ENCODE data around the gene CAPG.

CAPG gene

DNA sequence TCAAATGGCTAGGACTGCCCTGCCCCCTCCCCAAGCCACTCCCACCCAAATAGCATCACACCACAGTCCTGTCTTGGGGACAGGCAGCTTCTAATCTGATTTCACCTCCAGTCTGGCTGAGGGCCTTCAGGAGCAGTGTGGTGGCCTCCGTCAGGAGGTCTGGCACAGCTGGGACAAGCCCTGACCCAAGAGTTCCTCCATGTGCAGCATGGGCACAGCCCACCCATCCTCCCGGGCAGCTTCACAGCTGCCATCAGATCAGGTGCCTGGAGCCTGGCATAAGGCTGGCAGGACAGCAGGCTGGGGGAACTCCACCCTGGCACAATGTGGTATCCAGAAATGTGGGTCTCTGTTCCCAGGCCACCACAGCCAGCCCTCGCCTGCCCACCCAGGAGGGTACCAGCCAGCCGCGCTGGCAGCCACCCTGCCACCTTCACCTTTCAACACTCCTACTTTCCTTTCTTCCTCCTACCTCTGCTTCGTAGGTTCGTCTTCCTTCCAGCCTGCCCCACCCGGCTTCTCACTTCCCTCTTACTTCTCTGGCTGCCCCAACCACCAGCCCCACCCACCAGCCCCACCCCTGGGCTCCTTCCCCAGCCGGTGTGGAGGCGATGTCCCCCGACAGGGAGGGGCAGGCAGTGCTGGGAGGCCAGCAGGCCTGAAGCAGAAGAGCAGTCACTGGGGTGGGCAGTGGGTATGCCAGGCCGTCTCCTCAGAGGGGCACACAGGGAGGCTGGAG is at the start of gene CAPG (continued):
- no peak for TF ChIP-seq ZNF513 (tag by site-specific recombination; IDR thresholded peaks at IDR 0.05)

DNA sequence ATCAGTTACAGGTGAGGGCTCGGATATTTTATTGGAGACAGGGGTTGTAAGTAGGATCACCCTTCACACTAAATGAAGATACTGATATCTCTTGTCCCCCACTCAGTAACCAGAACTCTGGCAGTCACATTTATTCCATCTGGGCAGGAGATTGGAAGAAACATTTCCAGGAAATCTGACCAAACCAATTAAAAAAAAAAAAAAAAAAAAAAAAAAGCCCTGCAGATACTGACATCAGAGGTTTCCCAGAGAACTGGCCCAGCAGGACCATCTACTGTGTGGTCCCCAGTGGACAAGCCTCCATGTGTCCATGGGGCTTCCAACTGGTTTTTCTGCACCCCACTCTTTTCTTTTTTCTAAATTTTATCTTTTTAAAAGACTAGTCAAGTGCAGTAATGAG is 49.6 kb upstream of the CAPG start:
- no peak overlapping the region for H3K27ac ChIP-seq (ENCODE audit: extremely low read depth, low read depth, low read length)
- CTCF ChIA-PET, result interaction anchor here (1.0 kb wide), 1 partner anchor 77 kb away, joined by 3 read pairs; no protein-coding TSS in a partner anchor
- no peaks in the 10 kb centered on the region for H3K4me1 ChIP-seq (ENCODE audit: control insufficient read depth, insufficient read depth, low read length)
- no peak overlapping the region for H3K4me3 ChIP-seq (ENCODE audit: low read depth, low read length)
- no peak for TF ChIP-seq ZBTB48 (tag by site-specific recombination; IDR thresholded peaks at IDR 0.05)
- TF ChIP-seq ZNF366 (tag by site-specific recombination; conservative IDR thresholded peaks at IDR 0.05), result no peak
- TF ChIP-seq ZNF658 (tag by site-specific recombination; IDR thresholded peaks at IDR 0.05), result no peak
- no peak for TF ChIP-seq ZNF501 (tag by site-specific recombination; IDR thresholded peaks at IDR 0.05)
- no peak for TF ChIP-seq ZNF629 (tag by site-specific recombination; IDR thresholded peaks at IDR 0.05)
- no peak for TF ChIP-seq ZNF292 (tag by site-specific recombination; IDR thresholded peaks at IDR 0.05; ENCODE audit: borderline replicate concordance, low read depth)
- no peak for TF ChIP-seq ZFHX2 (tag by site-specific recombination; conservative IDR thresholded peaks at IDR 0.05)
- TF ChIP-seq ZNF510 (tag by site-specific recombination; IDR thresholded peaks at IDR 0.05; ENCODE audit: insufficient replicate concordance), result no peak
- no peak for TF ChIP-seq PBX3 (CRISPR knock-in tag; IDR thresholded peaks at IDR 0.05)
- TF ChIP-seq, protein P1, sequence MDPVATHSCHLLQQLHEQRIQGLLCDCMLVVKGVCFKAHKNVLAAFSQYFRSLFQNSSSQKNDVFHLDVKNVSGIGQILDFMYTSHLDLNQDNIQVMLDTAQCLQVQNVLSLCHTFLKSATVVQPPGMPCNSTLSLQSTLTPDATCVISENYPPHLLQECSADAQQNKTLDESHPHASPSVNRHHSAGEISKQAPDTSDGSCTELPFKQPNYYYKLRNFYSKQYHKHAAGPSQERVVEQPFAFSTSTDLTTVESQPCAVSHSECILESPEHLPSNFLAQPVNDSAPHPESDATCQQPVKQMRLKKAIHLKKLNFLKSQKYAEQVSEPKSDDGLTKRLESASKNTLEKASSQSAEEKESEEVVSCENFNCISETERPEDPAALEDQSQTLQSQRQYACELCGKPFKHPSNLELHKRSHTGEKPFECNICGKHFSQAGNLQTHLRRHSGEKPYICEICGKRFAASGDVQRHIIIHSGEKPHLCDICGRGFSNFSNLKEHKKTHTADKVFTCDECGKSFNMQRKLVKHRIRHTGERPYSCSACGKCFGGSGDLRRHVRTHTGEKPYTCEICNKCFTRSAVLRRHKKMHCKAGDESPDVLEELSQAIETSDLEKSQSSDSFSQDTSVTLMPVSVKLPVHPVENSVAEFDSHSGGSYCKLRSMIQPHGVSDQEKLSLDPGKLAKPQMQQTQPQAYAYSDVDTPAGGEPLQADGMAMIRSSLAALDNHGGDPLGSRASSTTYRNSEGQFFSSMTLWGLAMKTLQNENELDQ (tag by site-specific recombination; IDR thresholded peaks at IDR 0.05; ENCODE audit: low read depth), result no peak
- TF ChIP-seq ZNF621 (tag by site-specific recombination; IDR thresholded peaks at IDR 0.05), result no peak
- no peak for TF ChIP-seq ZNF311 (tag by site-specific recombination; IDR thresholded peaks at IDR 0.05; ENCODE audit: borderline replicate concordance)
- TF ChIP-seq GLIS1 (tag by site-specific recombination; IDR thresholded peaks at IDR 0.05), result no peak
- TF ChIP-seq ZBTB17 (tag by site-specific recombination; IDR thresholded peaks at IDR 0.05), result no peak
- TF ChIP-seq MYNN (tag by site-specific recombination; IDR thresholded peaks at IDR 0.05; ENCODE audit: borderline replicate concordance), result no peak
- no peak for TF ChIP-seq ZNF211 (tag by site-specific recombination; IDR thresholded peaks at IDR 0.05; ENCODE audit: low read depth)
- no peak for TF ChIP-seq ZNF645 (tag by site-specific recombination; IDR thresholded peaks at IDR 0.05)
- TF ChIP-seq ZBTB44 (tag by site-specific recombination; IDR thresholded peaks at IDR 0.05), result no peak
- no peak for TF ChIP-seq ZNF157 (tag by site-specific recombination; IDR thresholded peaks at IDR 0.05)
- no peak for TF ChIP-seq ZNF548 (tag by site-specific recombination; IDR thresholded peaks at IDR 0.05)
- no peaks in the 10 kb centered on the region for H3K36me3 ChIP-seq (ENCODE audit: control insufficient read depth in 2 of 2, insufficient read depth in 1 of 2, low read length in 2 of 2)
- POLR2A ChIA-PET, result no interaction called here
- no peaks in the 10 kb centered on the region for H3K9me3 ChIP-seq (ENCODE audit: control insufficient read depth, insufficient read depth, low read depth, low read length)

Measured in HEK293 (cell line).